Osteocyte (in vitro differentiated cells): ENCODE data around the gene ADH5. TPM values are rescaled to one million over a fixed set of nuclear protein-coding genes. Genes with fewer than 3 reads are reported as not detected.

Experiments
- DNase-seq: peaks from one replicate; pipeline ENCODE4 v3.0.0; 2021; ENCODE audit warnings: mixed read lengths; ENCODE audit not compliant: unreplicated experiment; ENCODE audit errors: extremely low spot score
- H3K27ac Mint-ChIP-seq: one replicate; pipeline ENCODE4 v1.8.0; 2021; ENCODE audit warnings: mild to moderate bottlenecking, mixed read lengths; ENCODE audit not compliant: unreplicated experiment
- H3K27me3 Mint-ChIP-seq: one replicate; pipeline ENCODE4 v1.8.0; 2021; ENCODE audit warnings: mixed read lengths; ENCODE audit not compliant: unreplicated experiment
- H3K36me3 Mint-ChIP-seq: one replicate; pipeline ENCODE4 v1.8.0; 2021; ENCODE audit warnings: mixed read lengths; ENCODE audit not compliant: unreplicated experiment
- H3K4me1 Mint-ChIP-seq: one replicate; pipeline ENCODE4 v1.8.0; 2021; ENCODE audit warnings: mixed read lengths; ENCODE audit not compliant: unreplicated experiment
- H3K4me3 Mint-ChIP-seq: one replicate; pipeline ENCODE4 v1.8.0; 2021; ENCODE audit warnings: mild to moderate bottlenecking, moderate library complexity, mixed read lengths; ENCODE audit not compliant: unreplicated experiment
- H3K9me3 Mint-ChIP-seq: one replicate; pipeline ENCODE4 v1.8.0; 2021; ENCODE audit warnings: mixed read lengths; ENCODE audit not compliant: unreplicated experiment
- total RNA-seq: library from RNA; stranded (reverse); gene quantifications from 2 replicates; pipeline ENCODE4 v1.2.1, GENCODE V29; 2021
- TF ChIP-seq, protein P1 (sequence below): fragments of 200-600 bp; sonication (generic); IDR thresholded peaks from 2 replicates; pipeline ENCODE4 v1.5.0; 2021; ENCODE audit warnings: antibody characterized with exemption, mild to moderate bottlenecking, moderate library complexity

Gene ADH5
- total RNA-seq, 1 donor from 2014 or later, result 136 TPM

DNA sequence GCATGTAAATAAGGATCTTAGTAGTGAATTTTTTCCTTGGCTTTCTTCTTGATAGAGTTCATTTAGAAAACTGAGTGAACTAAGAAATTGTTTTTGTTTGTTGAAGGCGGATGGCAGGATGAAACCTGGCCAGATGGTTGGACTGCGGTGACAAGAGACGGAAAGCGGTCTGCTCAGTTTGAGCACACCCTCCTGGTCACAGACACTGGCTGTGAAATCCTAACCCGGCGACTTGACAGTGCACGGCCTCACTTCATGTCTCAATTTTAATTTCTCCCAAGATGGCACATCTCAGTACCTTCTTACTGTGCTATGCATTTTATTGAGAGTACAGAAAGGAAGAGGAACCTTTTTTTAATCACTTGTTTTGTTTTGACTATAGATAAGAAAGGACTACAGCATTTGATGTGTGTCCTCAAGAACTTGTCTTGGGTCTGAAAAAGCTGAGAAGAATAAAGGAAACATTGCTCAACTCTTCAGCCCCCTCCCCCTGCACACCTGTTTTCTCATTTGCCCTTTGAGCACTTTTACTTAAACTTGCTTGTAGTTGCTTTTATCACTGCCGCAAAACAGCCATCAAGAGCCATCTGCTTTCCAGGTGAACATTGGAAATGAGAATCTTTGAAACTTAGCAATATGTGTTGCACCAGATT is 27.4 kb downstream of the ADH5 start:
- Mint-ChIP-seq H3K27ac (peak overlapping the region; percentile 78), H3K9me3 (peaks cover 4% of the 10 kb centered on the region), H3K4me3 (no peak overlapping the region), H3K27me3 (no peaks in the 10 kb centered on the region), H3K36me3 (peaks cover 50% of the 10 kb centered on the region), H3K4me1 (peaks cover 18% of the 10 kb centered on the region)
- TF ChIP-seq, protein P1, sequence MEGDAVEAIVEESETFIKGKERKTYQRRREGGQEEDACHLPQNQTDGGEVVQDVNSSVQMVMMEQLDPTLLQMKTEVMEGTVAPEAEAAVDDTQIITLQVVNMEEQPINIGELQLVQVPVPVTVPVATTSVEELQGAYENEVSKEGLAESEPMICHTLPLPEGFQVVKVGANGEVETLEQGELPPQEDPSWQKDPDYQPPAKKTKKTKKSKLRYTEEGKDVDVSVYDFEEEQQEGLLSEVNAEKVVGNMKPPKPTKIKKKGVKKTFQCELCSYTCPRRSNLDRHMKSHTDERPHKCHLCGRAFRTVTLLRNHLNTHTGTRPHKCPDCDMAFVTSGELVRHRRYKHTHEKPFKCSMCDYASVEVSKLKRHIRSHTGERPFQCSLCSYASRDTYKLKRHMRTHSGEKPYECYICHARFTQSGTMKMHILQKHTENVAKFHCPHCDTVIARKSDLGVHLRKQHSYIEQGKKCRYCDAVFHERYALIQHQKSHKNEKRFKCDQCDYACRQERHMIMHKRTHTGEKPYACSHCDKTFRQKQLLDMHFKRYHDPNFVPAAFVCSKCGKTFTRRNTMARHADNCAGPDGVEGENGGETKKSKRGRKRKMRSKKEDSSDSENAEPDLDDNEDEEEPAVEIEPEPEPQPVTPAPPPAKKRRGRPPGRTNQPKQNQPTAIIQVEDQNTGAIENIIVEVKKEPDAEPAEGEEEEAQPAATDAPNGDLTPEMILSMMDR, result no peak
- DNase-seq, result no peak

DNA sequence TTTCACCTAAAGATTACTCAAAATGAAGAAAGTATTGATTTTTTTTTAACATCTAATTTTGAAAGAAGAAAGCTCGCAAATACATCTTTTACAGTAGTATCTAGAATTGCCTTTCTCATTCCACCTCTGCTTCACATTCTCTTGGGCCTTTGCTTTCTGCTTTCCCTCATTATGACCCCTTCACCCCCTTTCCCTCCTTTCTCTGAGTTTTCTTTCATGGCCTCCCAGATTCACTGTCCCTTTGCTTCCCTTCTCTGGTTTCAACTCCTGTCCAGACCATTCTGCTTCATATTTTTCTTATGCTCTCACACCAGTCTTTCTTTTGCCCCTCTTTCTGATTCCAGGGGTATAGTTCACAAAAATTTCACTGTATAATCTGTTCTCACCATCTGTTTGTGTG is 29.0 kb downstream of the ADH5 start:
- DNase-seq, result no peak
- H3K36me3 Mint-ChIP-seq, result peaks cover 45% of the 10 kb centered on the region
- H3K9me3 Mint-ChIP-seq, result peaks cover 4% of the 10 kb centered on the region
- no peak overlapping the region for H3K4me3 Mint-ChIP-seq
- H3K27me3 Mint-ChIP-seq, result no peaks in the 10 kb centered on the region
- TF ChIP-seq, protein P1, result no peak
- H3K4me1 Mint-ChIP-seq, result peaks cover 24% of the 10 kb centered on the region
- H3K27ac Mint-ChIP-seq, result peak overlapping the region; percentile 78

DNA sequence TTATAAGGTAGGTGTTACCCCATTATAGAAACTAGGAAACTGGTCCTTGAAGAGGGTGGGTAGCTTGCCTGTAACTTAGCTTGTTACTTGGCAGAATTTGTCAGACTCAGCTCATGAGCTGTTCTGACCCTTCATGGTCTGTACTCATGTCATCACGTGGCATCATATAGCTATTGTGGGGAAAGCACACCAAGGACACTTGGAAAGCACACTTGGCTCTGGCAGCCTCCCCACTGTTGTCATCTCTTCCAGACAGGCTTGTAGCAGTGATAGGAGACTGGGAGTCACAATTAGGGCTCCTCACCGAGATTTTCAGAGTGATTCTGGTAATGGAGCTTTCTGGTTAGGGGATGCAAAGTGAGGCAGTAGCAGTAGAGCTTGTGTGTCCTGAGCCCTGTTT is 30.4 kb downstream of the ADH5 start:
- Mint-ChIP-seq H3K4me1 (peaks cover 24% of the 10 kb centered on the region), H3K4me3 (no peak overlapping the region), H3K27me3 (no peaks in the 10 kb centered on the region), H3K9me3 (peaks cover 4% of the 10 kb centered on the region), H3K36me3 (peaks cover 42% of the 10 kb centered on the region), H3K27ac (no peak overlapping the region)
- TF ChIP-seq, protein P1, result no peak
- no peak for DNase-seq

DNA sequence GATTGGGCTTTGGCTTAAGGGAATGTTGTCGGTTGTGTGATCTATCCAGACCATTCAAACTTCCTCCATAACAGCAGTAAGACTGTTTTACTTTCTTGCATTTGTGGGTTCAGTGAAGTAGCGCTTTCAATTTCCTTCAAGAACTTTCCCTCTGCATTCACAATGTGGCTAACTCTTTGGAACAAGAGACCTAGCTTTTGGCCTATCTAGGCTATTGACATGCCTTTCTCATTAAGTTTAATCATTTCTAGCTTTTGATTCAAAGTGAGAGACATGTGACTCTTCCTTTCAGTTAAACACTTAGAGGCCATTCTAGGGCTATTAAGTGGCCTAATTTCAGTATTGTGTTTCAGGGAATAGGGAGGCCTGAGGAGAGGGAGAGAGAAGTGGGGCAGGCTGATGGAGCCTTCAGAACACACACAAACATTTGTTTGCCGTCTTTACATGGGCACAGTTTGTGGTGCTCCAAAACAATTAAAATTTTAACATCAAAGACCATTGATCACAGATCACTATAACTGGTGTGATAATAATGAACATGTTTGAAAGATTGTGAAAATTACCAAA is 34.1 kb downstream of the ADH5 start:
- no peak overlapping the region for H3K4me3 Mint-ChIP-seq
- H3K4me1 Mint-ChIP-seq, result peaks cover 9% of the 10 kb centered on the region
- no peaks in the 10 kb centered on the region for H3K9me3 Mint-ChIP-seq
- H3K36me3 Mint-ChIP-seq, result peaks cover 34% of the 10 kb centered on the region
- no peak for DNase-seq
- TF ChIP-seq, protein P1, result no peak
- no peak overlapping the region for H3K27ac Mint-ChIP-seq
- H3K27me3 Mint-ChIP-seq, result no peaks in the 10 kb centered on the region

DNA sequence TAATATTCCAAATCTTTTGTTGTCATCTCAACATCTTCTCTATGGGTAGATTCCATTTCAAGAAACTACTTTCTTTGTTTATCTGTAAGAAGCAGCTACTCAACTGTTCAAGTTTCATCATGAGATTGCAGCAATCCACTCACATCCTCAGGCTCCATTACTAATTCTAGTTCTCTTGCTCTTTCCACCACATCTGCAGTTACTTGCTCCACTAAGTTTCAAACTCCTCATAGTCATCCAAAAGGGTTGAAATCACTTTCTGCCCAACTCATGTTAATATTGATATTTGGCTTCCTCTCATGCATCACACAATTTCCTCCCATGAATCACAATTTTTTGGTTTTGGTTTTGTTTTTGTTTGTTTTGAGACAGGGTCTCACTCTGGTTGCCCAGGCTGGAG is 35.7 kb downstream of the ADH5 start:
- TF ChIP-seq, protein P1, result no peak
- no peak for DNase-seq
- no peaks in the 10 kb centered on the region for H3K9me3 Mint-ChIP-seq
- H3K36me3 Mint-ChIP-seq, result peaks cover 37% of the 10 kb centered on the region
- peaks cover 7% of the 10 kb centered on the region for H3K4me1 Mint-ChIP-seq
- no peak overlapping the region for H3K4me3 Mint-ChIP-seq
- no peaks in the 10 kb centered on the region for H3K27me3 Mint-ChIP-seq
- no peak overlapping the region for H3K27ac Mint-ChIP-seq
